PC-9 (cell line): ENCODE results near the gene PRR35. TPM values are rescaled to one million over a fixed set of nuclear protein-coding genes. Genes with fewer than 3 reads are reported as not detected.
"Not testable (repeated sequence)": the region's sequence is repeated elsewhere in the genome, so short reads cannot be mapped to it uniquely, and the experiment has no call there.

Experiments used
- BruUV-seq: library from RNA; stranded (reverse); fragments of 400-500 nt; replicated peaks from 2 replicates; lab custom pipeline; 2021; lab: Mats Ljungman, UMichigan
- CTCF ChIA-PET: fragments of 300-600 bp; sonication (Branson Sonifier 250); formaldehyde crosslinking; loops from one replicate; lab custom pipeline; 2022; ENCODE audit warnings: antibody characterized with exemption; lab: Charles Lee
- POLR2A ChIA-PET: fragments of 300-600 bp; sonication (Branson Sonifier 250); formaldehyde crosslinking; loops from one replicate; lab custom pipeline; 2022; ENCODE audit warnings: antibody characterized with exemption; ENCODE audit not compliant: unreplicated experiment; lab: Charles Lee
- DNase-seq, 2 experiments: peaks; one replicate each; pipeline versions ENCODE4 v3.0.0 to v3.0.0-alpha.2; 2015 to 2022; ENCODE audit warnings: mixed read lengths in 1 of 2
- H2AFZ ChIP-seq: fragments of 200-600 bp; sonication (generic); 2 replicates; pipeline ENCODE4 v1.8.1; 2017; ENCODE audit warnings: antibody characterized with exemption
- H3F3A ChIP-seq: fragments of 200-600 bp; sonication (generic); 2 replicates; pipeline ENCODE4 v1.8.1; 2017; ENCODE audit warnings: antibody characterized with exemption, mild to moderate bottlenecking, low read depth; ENCODE audit not compliant: insufficient read depth
- H3K27ac ChIP-seq: fragments of 200-600 bp; sonication (generic); 2 replicates; pipeline ENCODE4 v1.6.1; 2016; ENCODE audit warnings: mixed run types
- H3K27me3 ChIP-seq: fragments of 200-600 bp; sonication (generic); 2 replicates; pipeline ENCODE4 v1.6.1; 2016; ENCODE audit warnings: low read depth, mixed run types; ENCODE audit not compliant: insufficient read depth
- H3K36me3 ChIP-seq: fragments of 200-600 bp; sonication (generic); 2 replicates; pipeline ENCODE4 v1.6.1; 2016; ENCODE audit warnings: low read depth, mixed run types
- H3K4me1 ChIP-seq: fragments of 200-600 bp; sonication (generic); replicated peaks from 2 replicates; pipeline ENCODE4 v1.6.1; 2016; ENCODE audit warnings: mixed run types; ENCODE audit not compliant: insufficient read depth
- H3K4me2 ChIP-seq: fragments of 200-600 bp; sonication (generic); 2 replicates; pipeline ENCODE4 v1.6.1; 2017; ENCODE audit warnings: mixed run types
- H3K4me3 ChIP-seq: fragments of 200-600 bp; sonication (generic); 2 replicates; pipeline ENCODE4 v1.6.1; 2016; ENCODE audit warnings: mixed run types
- H3K79me2 ChIP-seq: fragments of 200-600 bp; sonication (generic); 2 replicates; pipeline ENCODE4 v1.6.1; 2017; ENCODE audit warnings: low read depth, mixed run types
- H3K9me2 ChIP-seq: fragments of 200-600 bp; sonication (generic); 2 replicates; pipeline ENCODE4 v1.8.1; 2017; ENCODE audit warnings: mild to moderate bottlenecking; ENCODE audit not compliant: insufficient read depth
- H3K9me3 ChIP-seq: fragments of 200-600 bp; sonication (generic); 2 replicates; pipeline ENCODE4 v1.8.1; 2016; ENCODE audit warnings: low read depth; ENCODE audit not compliant: insufficient read depth
- H4K20me1 ChIP-seq: fragments of 200-600 bp; sonication (generic); 2 replicates; pipeline ENCODE4 v1.8.1; 2017; ENCODE audit not compliant: insufficient read depth
- EZH2 ChIP-seq: fragments of 200-600 bp; sonication (generic); IDR thresholded peaks from 2 replicates; pipeline ENCODE4 v1.8.0; 2017; ENCODE audit warnings: antibody characterized with exemption, low read depth
- intact Hi-C: fragments of 100-400 bp; cut with micrococcal nuclease; formaldehyde crosslinking; loops from one replicate; pipeline ENCODE4 v1.10.0; 2022; ENCODE audit not compliant: unreplicated experiment
- total RNA-seq: library from RNA; stranded (reverse); gene quantifications from 2 replicates; pipeline ENCODE4 v1.2.3, GENCODE V29; 2021
- TF ChIP-seq, protein P1 (sequence below): fragments of 200-600 bp; sonication (generic); conservative IDR thresholded peaks from 2 replicates; pipeline ENCODE4 v1.6.1; 2017; ENCODE audit warnings: mixed run types, antibody characterized with exemption, mild to moderate bottlenecking, moderate library complexity

PRR35 gene
- total RNA-seq, 1 experiment from 2014 or later: not detected

DNA sequence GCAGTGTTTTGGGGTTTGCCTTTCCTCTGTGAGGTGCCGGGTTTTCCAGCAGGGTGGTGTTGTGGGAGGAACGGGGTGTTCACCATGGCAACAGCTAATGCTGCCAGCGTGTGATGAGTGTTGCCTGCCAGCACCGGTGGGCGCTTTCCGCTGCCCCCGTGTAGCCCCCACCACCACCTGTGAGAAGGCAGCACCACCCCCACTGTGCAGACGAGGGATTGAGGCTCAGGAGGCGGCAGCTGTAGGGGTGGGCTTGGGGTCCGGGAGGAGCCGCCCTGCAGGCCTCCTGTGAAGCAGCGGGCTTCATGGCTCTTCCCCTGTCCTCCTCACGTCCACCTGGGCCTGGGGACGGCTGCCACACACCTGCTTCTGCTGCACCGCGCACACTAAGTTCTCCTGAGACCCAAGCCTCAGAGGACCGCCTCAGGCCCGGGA lies 34.9 kb downstream of the PRR35 start:
- BruUV-seq: no TSS peak
- no peaks in the 10 kb centered on the region for H3K9me2 ChIP-seq
- ChIA-PET CTCF (no interaction called here), POLR2A (no interaction called here)
- no peak overlapping the region for H3K4me3 ChIP-seq
- H2AFZ ChIP-seq: no peak overlapping the region
- intact Hi-C loops: no loop called here
- TF ChIP-seq, protein P1, sequence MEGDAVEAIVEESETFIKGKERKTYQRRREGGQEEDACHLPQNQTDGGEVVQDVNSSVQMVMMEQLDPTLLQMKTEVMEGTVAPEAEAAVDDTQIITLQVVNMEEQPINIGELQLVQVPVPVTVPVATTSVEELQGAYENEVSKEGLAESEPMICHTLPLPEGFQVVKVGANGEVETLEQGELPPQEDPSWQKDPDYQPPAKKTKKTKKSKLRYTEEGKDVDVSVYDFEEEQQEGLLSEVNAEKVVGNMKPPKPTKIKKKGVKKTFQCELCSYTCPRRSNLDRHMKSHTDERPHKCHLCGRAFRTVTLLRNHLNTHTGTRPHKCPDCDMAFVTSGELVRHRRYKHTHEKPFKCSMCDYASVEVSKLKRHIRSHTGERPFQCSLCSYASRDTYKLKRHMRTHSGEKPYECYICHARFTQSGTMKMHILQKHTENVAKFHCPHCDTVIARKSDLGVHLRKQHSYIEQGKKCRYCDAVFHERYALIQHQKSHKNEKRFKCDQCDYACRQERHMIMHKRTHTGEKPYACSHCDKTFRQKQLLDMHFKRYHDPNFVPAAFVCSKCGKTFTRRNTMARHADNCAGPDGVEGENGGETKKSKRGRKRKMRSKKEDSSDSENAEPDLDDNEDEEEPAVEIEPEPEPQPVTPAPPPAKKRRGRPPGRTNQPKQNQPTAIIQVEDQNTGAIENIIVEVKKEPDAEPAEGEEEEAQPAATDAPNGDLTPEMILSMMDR: no peak
- no peak for TF ChIP-seq EZH2
- no peaks in the 10 kb centered on the region for H3K27me3 ChIP-seq
- H3F3A ChIP-seq: peaks cover 37% of the 10 kb centered on the region
- peaks cover 40% of the 10 kb centered on the region for H3K4me1 ChIP-seq
- DNase-seq: no peak
- no peaks in the 10 kb centered on the region for H3K36me3 ChIP-seq
- H3K27ac ChIP-seq: no peak overlapping the region
- peaks cover 59% of the 10 kb centered on the region for H3K79me2 ChIP-seq
- peaks cover 44% of the 10 kb centered on the region for H4K20me1 ChIP-seq
- H3K4me2 ChIP-seq: no peak overlapping the region
- H3K9me3 ChIP-seq: no peaks in the 10 kb centered on the region

DNA sequence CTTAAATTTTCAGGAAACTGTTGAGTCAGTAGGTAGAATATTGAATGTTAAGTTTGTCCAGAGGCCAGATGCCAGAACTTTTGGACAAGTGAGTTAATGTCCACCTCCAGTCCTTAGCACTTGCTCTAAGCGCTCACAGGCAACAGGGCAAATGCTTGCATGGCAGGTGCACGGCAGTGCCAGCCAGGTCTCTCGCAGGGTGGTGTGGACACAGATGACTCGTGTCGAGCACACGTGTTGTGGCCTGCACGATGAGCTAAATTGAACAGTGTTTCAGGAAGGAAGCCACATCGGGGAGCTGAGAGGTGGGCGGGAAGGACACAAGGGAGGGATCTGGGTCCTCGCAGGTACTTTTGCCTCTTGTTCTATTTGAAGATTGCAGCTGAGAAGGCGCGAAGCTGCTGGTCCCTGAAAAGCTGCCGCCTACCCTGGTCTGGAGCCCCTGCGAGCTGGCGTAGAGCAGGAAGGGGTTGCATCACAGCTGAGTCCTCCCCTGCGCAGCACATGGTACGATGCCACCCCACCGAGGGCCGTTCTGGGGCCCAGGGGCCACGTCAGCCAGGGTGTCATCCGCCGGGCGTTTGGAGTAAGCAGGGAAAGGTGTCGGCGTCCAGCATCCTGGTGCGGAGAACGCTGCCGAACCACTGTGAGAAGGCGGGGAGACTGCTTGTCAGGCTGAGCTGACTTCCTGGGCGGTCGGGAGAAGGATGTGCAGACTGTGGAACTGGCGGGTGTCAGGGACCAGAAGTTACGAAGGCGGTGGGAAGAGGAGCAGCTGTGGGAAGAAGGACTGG lies 35.9 kb downstream of the PRR35 start:
- H3K9me2 ChIP-seq: no peaks in the 10 kb centered on the region
- BruUV-seq: no TSS peak
- H3K4me2 ChIP-seq: no peak overlapping the region
- no peak overlapping the region for H3K4me3 ChIP-seq
- H3F3A ChIP-seq: peaks cover 37% of the 10 kb centered on the region
- DNase-seq: no peak
- H3K27me3 ChIP-seq: no peaks in the 10 kb centered on the region
- ChIA-PET CTCF (no interaction called here), POLR2A (no interaction called here)
- H3K79me2 ChIP-seq: peaks cover 50% of the 10 kb centered on the region
- H4K20me1 ChIP-seq: peaks cover 45% of the 10 kb centered on the region
- H3K4me1 ChIP-seq: peaks cover 34% of the 10 kb centered on the region
- H3K27ac ChIP-seq: no peak overlapping the region
- H3K36me3 ChIP-seq: no peaks in the 10 kb centered on the region
- no peaks in the 10 kb centered on the region for H3K9me3 ChIP-seq
- TF ChIP-seq, protein P1: no peak
- TF ChIP-seq EZH2: no peak
- intact Hi-C loops: no loop called here
- no peak overlapping the region for H2AFZ ChIP-seq

DNA sequence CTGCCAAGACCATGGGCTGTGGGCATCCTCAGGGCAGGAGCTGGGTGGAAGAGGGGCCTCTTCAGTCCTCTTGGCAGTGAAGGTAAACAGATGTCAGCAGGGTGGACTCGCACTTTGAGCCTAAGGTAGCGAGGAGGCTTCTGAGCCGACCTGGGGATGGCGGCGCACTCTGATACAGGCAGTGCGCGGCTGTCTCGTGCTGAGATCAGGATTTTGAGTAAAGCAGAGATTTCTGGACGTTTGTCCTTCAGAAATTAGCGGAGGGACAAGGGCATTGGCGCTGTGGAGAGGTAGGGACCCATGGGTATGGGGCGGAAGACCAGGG lies 36.5 kb downstream of the PRR35 start:
- Histone ChIP-seq H3K9me3 (no peaks in the 10 kb centered on the region), H3K79me2 (peaks cover 47% of the 10 kb centered on the region)

DNA sequence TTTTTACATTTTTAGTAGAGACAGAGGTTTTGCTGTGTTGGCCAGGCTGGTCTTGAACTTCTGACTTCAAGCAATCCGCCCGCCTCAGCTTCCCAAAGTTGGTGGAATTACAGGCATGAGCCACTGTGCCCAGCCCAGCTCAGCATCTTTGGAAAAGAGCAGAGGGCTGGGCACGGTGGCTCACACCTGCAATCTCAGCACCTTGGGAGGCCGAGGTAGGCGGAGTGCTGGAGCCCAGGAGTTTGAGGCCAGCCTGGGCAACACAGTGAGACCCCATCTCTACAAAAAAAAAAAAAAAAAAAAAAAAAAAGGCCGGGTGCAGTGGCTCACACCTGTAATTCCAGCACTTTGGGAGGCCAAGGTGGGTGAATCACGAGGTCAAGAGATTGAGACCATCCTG lies 37.5 kb downstream of the PRR35 start:
- peaks cover 37% of the 10 kb centered on the region for H4K20me1 ChIP-seq

More for the DNA sequence above, 36.5 kb downstream of the PRR35 start:
- no peak overlapping the region for H3K4me3 ChIP-seq
- H3K27ac ChIP-seq: no peak overlapping the region
- DNase-seq: no peak
- peaks cover 28% of the 10 kb centered on the region for H3K4me1 ChIP-seq
- H3F3A ChIP-seq: peaks cover 33% of the 10 kb centered on the region
- no TSS peak for BruUV-seq
- no peaks in the 10 kb centered on the region for H3K9me2 ChIP-seq
- TF ChIP-seq, protein P1: no peak
- no peak overlapping the region for H2AFZ ChIP-seq
- H3K27me3 ChIP-seq: no peaks in the 10 kb centered on the region
- POLR2A ChIA-PET: no interaction called here
- CTCF ChIA-PET: no interaction called here
- H4K20me1 ChIP-seq: peaks cover 44% of the 10 kb centered on the region
- no peak overlapping the region for H3K4me2 ChIP-seq
- intact Hi-C loops: no loop called here
- H3K36me3 ChIP-seq: no peaks in the 10 kb centered on the region

More for the DNA sequence above, 37.5 kb downstream of the PRR35 start:
- BruUV-seq, H3K9me2 ChIP-seq, H3K4me3 ChIP-seq, DNase-seq, H3K27me3 ChIP-seq, CTCF ChIA-PET, POLR2A ChIA-PET, H3K4me2 ChIP-seq, H3K36me3 ChIP-seq, H3K27ac ChIP-seq, H2AFZ ChIP-seq, intact Hi-C loops, H3K9me3 ChIP-seq: not testable (repeated sequence)
- peaks cover 19% of the 10 kb centered on the region for H3K4me1 ChIP-seq
- H3F3A ChIP-seq: peaks cover 23% of the 10 kb centered on the region
- H3K79me2 ChIP-seq: peaks cover 43% of the 10 kb centered on the region
